GM10248 (cell line): ENCODE data around the gene LHFPL3.

Source experiments
- CTCF ChIA-PET: fragments of 300-600 bp; sonication (Branson Sonifier 250); formaldehyde crosslinking; extraction: SDS; loops from one replicate; lab custom pipeline; 2021; ENCODE audit warnings: antibody characterized with exemption; lab: Yijun Ruan, JAX
- POLR2A ChIA-PET: fragments of 350-650 bp; sonication (Branson Sonifier 250); formaldehyde crosslinking; extraction: SDS; loops from one replicate; lab custom pipeline; 2020; ENCODE audit warnings: antibody characterized with exemption; lab: Yijun Ruan, JAX
- DNase-seq: peaks from one replicate; pipeline ENCODE4 v3.0.0; 2012; ENCODE audit errors: extremely low spot score
- CTCF ChIP-seq: IDR thresholded peaks from 2 replicates; pipeline ENCODE4 v1.5.1; 2012; ENCODE audit warnings: mild to moderate bottlenecking, low read depth; ENCODE audit errors: extremely low read depth, missing control alignments, control extremely low read depth

LHFPL3 gene

GRCh38 chr7:104807671-104808070, 479.3 kb downstream of the LHFPL3 start:
- DNase-seq: no peak
- ChIA-PET CTCF (interaction anchor here (1.2 kb wide), 1 partner anchor 41 kb away, joined by 3 read pairs; no protein-coding TSS in a partner anchor), POLR2A (no interaction called here)
- TF ChIP-seq CTCF: no peak

- CTCF ChIA-PET: interaction anchor here (1.2 kb wide), 2 partner anchors 10 to 39 kb away, joined by 3 read pairs; no protein-coding TSS in a partner anchor
- no peak for TF ChIP-seq CTCF
- DNase-seq: no peak
- POLR2A ChIA-PET: no interaction called here
These were observed 481.5 kb downstream of the LHFPL3 start for GRCh38 chr7:104809906-104810305.

GRCh38 chr7:104814126-104814525, 485.7 kb downstream of the LHFPL3 start:
- CTCF ChIA-PET: interaction anchor here (1.0 to 2.2 kb wide), 2 partner anchors 9 to 11 kb away, joined by 5 to 7 read pairs; no protein-coding TSS in a partner anchor
- no peak for TF ChIP-seq CTCF
- POLR2A ChIA-PET: no interaction called here
- no peak for DNase-seq

- DNase-seq: no peak
- ChIA-PET POLR2A (no interaction called here), CTCF (interaction anchor here (2.2 kb wide), 1 partner anchor 11 kb away, joined by 7 read pairs; no protein-coding TSS in a partner anchor)
- TF ChIP-seq CTCF: no peak
These were observed 486.4 kb downstream of the LHFPL3 start for GRCh38 chr7:104814671-104815400.

- no peak for TF ChIP-seq CTCF
- ChIA-PET POLR2A (no interaction called here), CTCF (interaction anchor here (1.6 kb wide), 1 partner anchor 31 kb away, joined by 4 read pairs; no protein-coding TSS in a partner anchor)
- DNase-seq: no peak
These were observed 488.1 kb downstream of the LHFPL3 start for GRCh38 chr7:104816537-104816936.

- ChIA-PET CTCF (interaction anchor here (1.4 kb wide), 1 partner anchor 18 kb away, joined by 3 read pairs; no protein-coding TSS in a partner anchor), POLR2A (no interaction called here)
- no peak for DNase-seq
- TF ChIP-seq CTCF: no peak
These were observed 490.8 kb downstream of the LHFPL3 start for GRCh38 chr7:104818961-104819880.
